OCI-LY3 (cell line): Measurements from ENCODE around the gene KLHL13.

Experiments
- CTCF ChIP-seq: fragments of 200-600, 300-600 bp; sonication (generic); IDR thresholded peaks from 2 replicates; pipeline ENCODE4 v1.5.1; 2014; ENCODE audit warnings: antibody characterized with exemption, low read length, low read depth
- EZH2phosphoT487 ChIP-seq: fragments of 200-600 bp; shearing (Covaris generic); IDR thresholded peaks from 2 replicates; pipeline ENCODE4 v1.6.1; 2018; ENCODE audit warnings: antibody characterized with exemption, mixed run types, low read depth

- TF ChIP-seq CTCF (no peak), EZH2phosphoT487 (no peak)
Observed at GRCh38 chrX:118100091-118100490, 16.5 kb downstream of the KLHL13 start.
